ENCODE results near the gene ASB8.

ASB8 gene, protein sequence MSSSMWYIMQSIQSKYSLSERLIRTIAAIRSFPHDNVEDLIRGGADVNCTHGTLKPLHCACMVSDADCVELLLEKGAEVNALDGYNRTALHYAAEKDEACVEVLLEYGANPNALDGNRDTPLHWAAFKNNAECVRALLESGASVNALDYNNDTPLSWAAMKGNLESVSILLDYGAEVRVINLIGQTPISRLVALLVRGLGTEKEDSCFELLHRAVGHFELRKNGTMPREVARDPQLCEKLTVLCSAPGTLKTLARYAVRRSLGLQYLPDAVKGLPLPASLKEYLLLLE

DNA sequence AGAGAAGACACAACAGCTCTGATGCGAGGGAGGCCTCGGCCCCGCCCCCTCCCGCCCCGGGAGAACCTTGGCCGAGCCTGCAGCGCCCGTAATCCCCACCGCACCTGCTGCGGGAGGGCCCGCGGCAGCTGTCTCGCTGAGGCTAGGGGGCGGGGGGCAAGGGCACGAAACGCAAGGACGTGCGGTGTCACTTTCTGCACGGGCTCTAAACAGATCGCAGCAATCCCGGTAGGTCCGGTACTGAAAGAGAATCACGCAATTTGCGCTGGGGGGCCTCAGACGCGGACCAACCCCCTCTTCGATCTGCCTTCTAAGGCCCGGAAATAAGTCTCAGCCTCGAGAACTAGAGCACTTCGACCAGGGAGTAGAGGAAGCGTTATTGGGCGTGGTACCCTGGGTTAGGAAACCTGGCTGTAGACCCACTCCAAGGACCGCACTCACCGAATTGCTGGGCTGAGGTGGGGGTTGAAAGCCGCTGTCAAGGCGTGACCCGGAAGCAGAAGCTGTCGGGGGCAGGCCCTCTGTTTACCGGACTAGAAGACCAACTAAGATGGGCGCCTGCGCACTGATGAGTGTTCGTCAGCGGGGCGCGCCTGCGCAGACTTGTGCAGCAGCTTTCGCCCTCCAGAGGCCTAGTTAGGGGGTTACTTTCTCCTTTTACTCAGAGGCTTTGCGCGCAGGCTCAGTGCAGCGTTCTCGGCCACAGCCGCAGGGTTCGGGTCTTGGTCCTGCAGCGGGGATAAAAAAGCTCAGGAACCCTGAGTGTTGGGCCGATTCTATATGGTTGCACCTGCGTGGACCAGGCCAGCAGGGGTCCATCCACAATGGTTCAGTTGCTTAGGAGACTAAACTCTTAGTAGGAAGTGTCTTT is at the start of gene ASB8:
ASB8 (minus strand) TSS at position 498 of the 871 bp plus-strand sequence. CDS start 4,019 bp downstream, outside the sequence.
- peak; percentile 97 for DNase-seq (ENCODE audit: low read depth)

DNA sequence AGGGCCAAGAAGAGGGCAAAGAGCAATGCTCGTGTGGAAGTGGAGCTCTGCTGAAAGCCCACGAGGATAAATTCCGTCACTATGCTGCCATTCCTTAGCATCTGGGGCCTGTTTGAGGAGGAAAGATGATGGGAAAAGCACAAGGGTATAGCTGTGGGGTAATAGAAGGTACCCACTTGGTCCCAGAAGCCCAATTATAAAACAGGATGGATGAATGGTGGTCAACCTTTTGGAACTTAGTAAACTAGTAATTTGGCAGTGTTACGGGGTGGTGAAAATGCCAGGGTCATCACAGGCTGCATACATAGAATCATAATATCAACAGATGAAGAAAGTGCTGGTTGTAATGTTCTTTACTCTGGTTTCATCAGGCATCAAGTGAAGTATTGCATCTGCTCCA is 45.9 kb upstream of the ASB8 start, which contains the start of gene OR10AD1:
OR10AD1 (minus strand) TSS at position 101 of the 400 bp plus-strand sequence; CDS start at position 101, 0 bp downstream.
- DNase-seq (ENCODE audit: low read depth), result no peak

DNA sequence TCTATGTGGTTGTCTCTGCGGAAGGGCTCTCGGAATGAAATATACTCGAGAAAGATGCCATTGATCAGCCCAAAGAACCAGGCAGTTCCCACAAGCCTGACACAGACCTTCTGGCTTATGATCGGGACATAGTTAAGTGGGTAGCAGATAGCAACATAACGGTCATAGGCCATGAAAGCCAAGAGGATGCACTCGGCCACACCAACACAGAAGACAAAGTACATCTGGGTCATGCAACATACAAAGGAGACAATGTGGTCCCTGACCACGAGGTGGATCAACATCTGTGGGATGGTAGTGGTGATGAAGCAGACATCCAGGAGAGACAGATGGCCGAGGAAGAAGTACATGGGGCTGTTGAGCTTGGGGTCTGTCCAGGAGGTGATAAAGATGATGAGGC is 45.5 kb upstream of the ASB8 start:
- no peak for DNase-seq (ENCODE audit: low read depth)

GRCh38 chr12:48201516-48201915 is 44.2 kb upstream of the ASB8 start:
- no peak for DNase-seq (ENCODE audit: low read depth)

DNA sequence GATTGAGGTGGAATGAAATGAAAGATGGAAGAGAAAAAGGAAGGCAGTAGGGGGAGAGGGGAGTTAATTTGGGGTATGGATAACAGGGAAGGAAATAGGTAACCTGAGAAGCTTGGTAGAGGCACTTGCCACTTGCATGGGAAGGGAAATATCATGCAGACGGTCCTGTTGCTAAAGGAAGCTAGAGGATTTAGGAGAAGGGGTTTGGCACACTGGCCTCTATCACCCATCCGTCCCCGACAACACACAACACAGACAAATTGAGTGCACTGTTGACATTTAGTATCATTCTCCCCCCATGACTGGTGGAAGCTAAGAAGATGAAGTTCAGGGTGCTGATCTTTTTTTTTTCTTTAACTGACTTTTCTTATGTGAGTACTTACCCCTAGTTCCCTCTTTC is 43.8 kb upstream of the ASB8 start:
- DNase-seq (ENCODE audit: low read depth), result no peak

DNA sequence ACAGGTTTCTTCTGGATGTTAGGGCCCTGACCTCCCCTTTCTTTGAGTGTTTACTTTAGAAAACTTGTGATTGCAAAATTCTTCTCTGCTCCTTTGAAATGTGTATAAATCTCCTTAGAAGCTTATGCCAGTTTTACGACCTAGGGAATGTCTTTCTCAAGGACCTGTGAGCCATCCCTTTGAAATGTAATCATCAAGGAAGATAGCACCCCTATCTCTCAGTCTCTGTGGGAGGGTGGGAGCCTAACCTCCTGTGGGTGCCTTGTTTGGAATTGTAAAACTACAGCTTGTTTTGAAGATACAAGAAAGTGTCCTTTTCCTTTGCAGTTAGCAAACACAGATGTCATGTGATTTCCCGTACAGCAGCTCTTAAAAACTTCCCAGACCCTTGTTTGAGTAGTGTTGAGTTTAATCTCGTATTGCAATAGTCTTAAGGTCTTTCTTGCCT is 42.5 kb upstream of the ASB8 start:
- DNase-seq (ENCODE audit: low read depth), result no peak

- no peak for DNase-seq (ENCODE audit: low read depth)
Observed at GRCh38 chr12:48198985-48199384, 41.7 kb upstream of the ASB8 start.

- DNase-seq (ENCODE audit: low read depth), result no peak
Observed at GRCh38 chr12:48198672-48198971, 41.3 kb upstream of the ASB8 start.

DNA sequence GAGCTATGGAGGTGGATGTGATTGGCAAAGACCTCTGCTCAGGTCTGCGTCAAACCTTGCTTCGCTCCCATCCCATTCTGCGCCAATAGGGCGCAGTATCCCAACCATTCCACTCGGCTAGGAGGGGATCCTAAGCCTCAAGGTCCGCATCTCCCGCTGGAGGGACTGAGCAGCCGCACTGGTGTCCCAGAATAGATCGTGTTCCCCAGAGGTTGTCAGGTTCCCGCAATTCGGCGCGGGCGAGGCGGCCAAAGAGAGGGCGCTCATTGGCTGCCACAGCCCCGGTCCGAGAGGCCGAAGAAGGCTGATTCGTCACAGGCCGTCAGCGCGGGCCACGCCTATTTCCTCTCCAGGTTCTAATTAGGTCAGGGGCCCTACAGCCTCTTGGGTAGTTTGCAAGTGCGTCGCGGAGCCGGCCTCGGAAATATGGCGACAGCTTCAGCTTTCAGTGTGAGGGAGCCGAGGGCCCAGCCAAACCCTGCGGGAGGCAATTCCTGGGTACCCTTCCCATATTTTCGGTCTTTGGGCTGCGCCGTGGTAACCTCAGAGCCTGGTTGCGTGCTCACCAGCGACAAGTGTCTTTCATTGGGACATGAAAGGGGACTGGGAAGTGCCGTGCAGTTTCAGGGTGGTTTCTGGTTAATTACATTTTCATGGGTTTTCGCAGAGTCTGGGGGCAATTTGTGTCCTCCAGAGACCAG is 40.8 kb upstream of the ASB8 start:
- DNase-seq (ENCODE audit: low read depth), result peak; percentile 83

GRCh38 chr12:48197549-48197970 is 40.2 kb upstream of the ASB8 start:
- no peak for DNase-seq (ENCODE audit: low read depth)

GRCh38 chr12:48194799-48195201 is 37.5 kb upstream of the ASB8 start:
- no peak for DNase-seq (ENCODE audit: low read depth)

DNA sequence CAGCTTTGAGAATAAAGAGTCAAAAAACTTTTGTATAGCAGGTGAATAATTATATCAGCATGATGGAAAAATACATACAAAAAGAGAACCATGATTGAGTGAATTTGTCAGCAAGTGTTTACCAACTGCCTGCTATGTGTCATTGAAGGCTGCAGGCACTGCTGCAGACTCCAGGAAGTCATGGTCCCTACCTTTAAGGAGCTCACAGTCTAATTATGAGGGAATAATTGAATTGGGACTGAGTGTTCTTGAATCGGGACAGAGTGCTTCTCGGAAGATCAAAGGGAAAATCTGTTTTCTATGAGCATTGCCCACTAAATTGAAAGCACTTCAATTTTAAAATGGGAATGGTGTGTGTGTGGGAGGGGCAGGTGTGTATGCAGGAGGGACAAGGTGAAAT is 36.3 kb upstream of the ASB8 start:
- no peak for DNase-seq (ENCODE audit: low read depth)

GRCh38 chr12:48192861-48193260 is 35.5 kb upstream of the ASB8 start:
- DNase-seq (ENCODE audit: low read depth), result no peak

GRCh38 chr12:48191096-48191495 is 33.8 kb upstream of the ASB8 start:
- no peak for DNase-seq (ENCODE audit: low read depth)

DNA sequence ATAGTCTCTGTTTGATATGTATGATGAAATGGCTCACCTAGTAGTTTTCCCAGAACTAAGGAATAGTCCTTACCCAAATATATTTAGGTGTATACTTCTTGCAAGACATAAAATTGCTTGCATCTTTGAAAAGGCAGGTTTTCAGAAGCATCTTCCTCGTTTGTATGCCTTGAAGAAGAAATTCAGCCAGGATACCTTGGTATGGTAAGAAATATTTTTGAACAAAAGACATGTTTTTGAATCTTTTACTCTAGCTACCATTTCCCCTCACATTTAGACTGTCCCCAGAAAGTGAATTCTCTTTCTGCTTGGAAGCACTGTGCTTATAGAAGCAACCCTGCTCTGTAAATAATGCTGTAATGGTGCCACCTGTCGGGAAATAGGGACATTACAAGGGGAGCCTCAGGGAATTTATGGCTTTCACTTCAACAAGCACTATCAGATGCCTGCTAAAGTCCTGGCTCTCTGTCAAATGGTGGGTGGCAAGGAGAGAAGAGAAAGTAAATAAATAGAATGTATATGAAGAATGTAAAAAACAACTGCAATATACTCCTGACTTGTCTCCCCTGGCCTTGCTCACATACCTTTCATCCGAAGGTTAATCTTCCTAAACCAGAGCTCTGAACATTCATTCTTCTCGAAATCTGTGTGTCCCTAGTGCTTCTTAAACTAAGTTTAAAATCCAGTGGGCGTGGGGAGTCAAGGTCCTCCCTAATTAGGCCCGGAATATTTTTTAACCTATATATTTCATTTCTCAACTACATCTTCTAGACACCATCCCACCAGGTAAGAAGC is 32.2 kb upstream of the ASB8 start:
- DNase-seq (ENCODE audit: low read depth), result peak; percentile 63

- DNase-seq (ENCODE audit: low read depth), result no peak
Observed at GRCh38 chr12:48187916-48188695, 30.8 kb upstream of the ASB8 start.

GRCh38 chr12:48185181-48185919 is 28.0 kb upstream of the ASB8 start:
- DNase-seq (ENCODE audit: low read depth), result no peak

DNA sequence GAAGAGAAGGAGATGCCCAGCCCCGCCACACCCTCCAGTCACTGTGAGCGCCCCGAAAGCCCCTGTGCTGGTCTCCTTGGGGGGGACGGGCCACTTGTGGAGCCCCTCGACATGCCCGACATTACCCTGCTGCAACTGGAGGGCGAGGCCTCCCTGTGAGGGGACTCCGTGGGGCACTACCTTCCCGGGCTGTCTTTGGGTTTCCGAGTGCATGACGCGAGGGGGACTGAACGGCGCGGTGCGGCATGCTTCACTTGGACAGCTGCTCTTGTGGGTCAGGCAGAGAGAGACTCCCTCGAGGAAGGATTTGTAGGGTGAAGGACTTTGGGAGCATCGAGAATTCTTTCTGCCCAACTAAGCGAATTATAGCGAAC is 27.2 kb upstream of the ASB8 start:
- DNase-seq (ENCODE audit: low read depth), result no peak

DNA sequence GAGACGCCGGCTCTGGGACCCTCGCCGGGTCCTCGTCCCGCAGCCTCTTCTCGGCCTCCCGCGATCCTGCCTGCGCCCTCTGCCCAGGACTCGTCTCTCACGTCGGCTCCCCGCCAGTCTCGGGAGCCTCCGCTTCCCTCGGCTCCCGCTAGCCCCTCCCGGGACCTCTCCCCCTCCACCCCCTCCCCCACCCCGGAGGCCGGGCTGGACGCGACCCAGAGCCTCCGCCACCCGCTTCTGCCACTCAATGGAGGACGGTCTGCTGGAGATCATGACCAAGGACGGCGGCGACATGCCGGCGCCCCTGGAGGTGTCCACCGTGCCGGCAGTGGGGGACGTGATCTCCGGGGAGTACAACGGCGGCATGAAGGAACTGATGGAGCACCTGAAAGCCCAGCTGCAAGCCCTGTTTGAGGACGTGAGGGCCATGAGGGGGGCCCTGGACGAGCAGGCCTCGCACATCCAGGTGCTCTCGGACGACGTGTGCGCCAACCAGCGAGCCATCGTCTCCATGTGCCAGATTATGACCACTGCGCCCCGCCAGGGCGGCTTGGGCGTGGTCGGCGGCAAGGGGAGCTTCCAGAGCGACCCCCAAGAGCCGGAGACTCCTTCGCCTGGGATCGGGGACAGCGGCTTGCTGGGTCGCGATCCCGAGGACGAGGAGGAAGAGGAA is 26.7 kb upstream of the ASB8 start:
- no peak for DNase-seq (ENCODE audit: low read depth)

Measured in CMK (cell line).